Measurements from ENCODE around the gene SMIM9.

GRCh38 chrX:154873329-154873728 lies 38.9 kb upstream of the SMIM9 start:
- TF ChIP-seq CTCF (IDR thresholded peaks at IDR 0.05) (no peak), EZH2phosphoT487 (IDR thresholded peaks at IDR 0.05; ENCODE audit: borderline replicate concordance, low read depth) (no peak), RAD21 (IDR thresholded peaks at IDR 0.05; ENCODE audit: low read length) (no peak), POLR2AphosphoS5 (IDR thresholded peaks at IDR 0.05; ENCODE audit: low read depth, low read length) (no peak), NRF1 (IDR thresholded peaks at IDR 0.05; ENCODE audit: low read depth, low read length) (no peak), MAX (IDR thresholded peaks at IDR 0.05; ENCODE audit: low read depth) (no peak)

All from SK-N-SH (cell line).